GM18870 (cell line): ENCODE measurements around the gene SLC9C2.
A peak's percentile ranks its signal among the peaks of the same experiment; 100 is the strongest.
"Not testable (repeated sequence)": the region's sequence is repeated elsewhere in the genome, so short reads cannot be mapped to it uniquely, and the experiment has no call there.

ENCODE experiments used
- ATAC-seq: cut with Tn5 transposase; IDR thresholded peaks from one replicate; pipeline ENCODE4 v1.9.1; 2021; ENCODE audit warnings: moderate library complexity; ENCODE audit not compliant: unreplicated experiment

SLC9C2 gene

GRCh38 chr1:173489929-173490328 lies 112.9 kb downstream of the SLC9C2 start:
- no peak for ATAC-seq

- ATAC-seq, result no peak
Measured at GRCh38 chr1:173489149-173489600, 113.7 kb downstream of the SLC9C2 start.

GRCh38 chr1:173488001-173488400 lies 114.9 kb downstream of the SLC9C2 start:
- no peak for ATAC-seq

GRCh38 chr1:173485401-173485800 lies 117.5 kb downstream of the SLC9C2 start:
- no peak for ATAC-seq

- no peak for ATAC-seq
Measured at GRCh38 chr1:173484276-173484675, 118.6 kb downstream of the SLC9C2 start.

- ATAC-seq, result no peak
Measured at GRCh38 chr1:173482683-173483082, 120.2 kb downstream of the SLC9C2 start.

- ATAC-seq, result no peak
Measured at GRCh38 chr1:173481195-173481772, 121.6 kb downstream of the SLC9C2 start.

GRCh38 chr1:173479649-173480048 lies 123.2 kb downstream of the SLC9C2 start:
- no peak for ATAC-seq

GRCh38 chr1:173478094-173478674 lies 124.7 kb downstream of the SLC9C2 start:
- ATAC-seq, result no peak

GRCh38 chr1:173477286-173478093 lies 125.4 kb downstream of the SLC9C2 start, which contains the start of gene PRDX6:
Gene PRDX6 (plus strand): TSS chr1:173477335. CDS start chr1:173477398, 63 bp downstream.
- ATAC-seq, result peak; percentile 39

- peak; percentile 88 for ATAC-seq
Measured at GRCh38 chr1:173476665-173477285, 126.1 kb downstream of the SLC9C2 start.

- no peak for ATAC-seq
Measured at GRCh38 chr1:173476197-173476664, 126.6 kb downstream of the SLC9C2 start.

- ATAC-seq, result no peak
Measured at GRCh38 chr1:173475564-173476196, 127.2 kb downstream of the SLC9C2 start.

GRCh38 chr1:173474780-173475421 lies 128.0 kb downstream of the SLC9C2 start:
- not testable (repeated sequence) for ATAC-seq

GRCh38 chr1:173474097-173474779 lies 128.6 kb downstream of the SLC9C2 start:
- no peak for ATAC-seq

GRCh38 chr1:173473599-173474011 lies 129.3 kb downstream of the SLC9C2 start:
- ATAC-seq, result no peak

- ATAC-seq, result no peak
Measured at GRCh38 chr1:173470608-173471007, 132.3 kb downstream of the SLC9C2 start.

- ATAC-seq, result no peak
Measured at GRCh38 chr1:173469656-173470055, 133.2 kb downstream of the SLC9C2 start.

- no peak for ATAC-seq
Measured at GRCh38 chr1:173467426-173467825, 135.4 kb downstream of the SLC9C2 start.

- not testable (repeated sequence) for ATAC-seq
Measured at GRCh38 chr1:173464185-173464584, 138.7 kb downstream of the SLC9C2 start.
